Stimulated activated CD8-positive, alpha-beta memory T cell treated with anti-CD3 and anti-CD28 coated beads, Interleukin-4, amount 100 ng/mL, for 48 hours (primary cell): ENCODE data around the gene GREM2.

Experiments
- DNase-seq: peaks from one replicate; pipeline ENCODE4 v3.0.0-alpha.2; 2020

Gene GREM2

GRCh38 chr1:240496356-240496755, 115.6 kb downstream of the GREM2 start:
- no peak for DNase-seq

- DNase-seq: no peak
Observed at GRCh38 chr1:240495601-240496000, 116.4 kb downstream of the GREM2 start.

- no peak for DNase-seq
Observed at GRCh38 chr1:240492832-240493440, 119.0 kb downstream of the GREM2 start.

DNA sequence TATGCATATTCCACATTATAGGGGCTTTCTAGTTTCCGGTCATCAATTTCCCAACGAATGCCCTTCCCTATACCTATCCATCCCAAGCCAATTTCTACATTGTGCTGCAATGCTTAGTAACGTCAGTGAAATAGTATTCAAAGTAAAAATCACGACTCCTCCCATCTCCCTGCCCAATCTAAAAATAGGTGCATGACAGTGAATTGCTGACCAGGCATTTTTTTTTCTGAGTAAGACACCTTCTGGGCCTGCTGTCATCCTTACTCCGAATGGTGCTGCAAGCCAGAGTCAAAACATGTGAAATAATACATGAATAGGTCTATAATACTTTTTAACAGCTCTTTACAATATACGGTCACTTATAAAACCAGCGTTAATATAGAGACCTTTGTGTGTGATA, 120.2 kb downstream of the GREM2 start:
- DNase-seq: no peak

DNA sequence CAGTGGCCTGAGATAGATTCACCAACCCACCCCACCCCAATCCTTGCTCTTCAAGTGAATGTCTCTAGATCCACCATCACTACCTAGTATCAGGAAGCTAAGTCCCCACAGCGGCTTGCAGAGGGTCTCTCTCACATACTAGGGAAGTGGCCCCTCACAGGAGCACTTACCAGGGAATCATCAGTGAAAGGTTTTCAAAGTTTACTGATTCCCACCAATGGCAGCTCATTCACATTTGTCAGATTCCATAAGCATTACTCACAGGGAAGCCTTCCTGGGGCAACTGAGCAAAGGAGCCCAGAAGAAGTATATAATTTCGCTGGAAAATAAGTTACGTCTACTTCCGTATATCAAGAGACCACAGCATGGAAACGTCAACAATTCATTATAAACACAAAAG, 120.8 kb downstream of the GREM2 start:
- no peak for DNase-seq

- DNase-seq: no peak
Observed at GRCh38 chr1:240487493-240487892, 124.5 kb downstream of the GREM2 start.

- DNase-seq: no peak
Observed at GRCh38 chr1:240486611-240487010, 125.3 kb downstream of the GREM2 start.

GRCh38 chr1:240484804-240485443, 127.0 kb downstream of the GREM2 start:
- DNase-seq: no peak

DNA sequence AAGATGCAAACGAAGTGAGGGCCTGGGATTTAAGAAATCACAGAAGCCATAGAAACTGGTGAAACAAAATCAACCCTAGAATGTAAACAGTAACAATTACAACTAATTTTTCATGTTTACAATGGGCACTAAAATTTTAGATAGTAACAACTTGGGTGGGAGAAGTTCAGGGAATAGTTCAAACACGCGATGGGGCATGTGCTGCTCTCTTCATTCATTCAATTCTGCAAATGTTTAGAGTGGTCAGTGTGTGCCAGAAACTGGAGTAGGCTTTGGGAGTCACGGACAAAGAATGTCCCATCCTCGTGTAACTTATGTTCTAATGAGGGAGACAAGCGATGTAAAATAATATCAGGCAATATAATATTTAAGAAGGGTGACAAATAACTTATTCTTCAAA, 133.4 kb downstream of the GREM2 start:
- no peak for DNase-seq

- DNase-seq: no peak
Observed at GRCh38 chr1:240475832-240476231, 136.1 kb downstream of the GREM2 start.

DNA sequence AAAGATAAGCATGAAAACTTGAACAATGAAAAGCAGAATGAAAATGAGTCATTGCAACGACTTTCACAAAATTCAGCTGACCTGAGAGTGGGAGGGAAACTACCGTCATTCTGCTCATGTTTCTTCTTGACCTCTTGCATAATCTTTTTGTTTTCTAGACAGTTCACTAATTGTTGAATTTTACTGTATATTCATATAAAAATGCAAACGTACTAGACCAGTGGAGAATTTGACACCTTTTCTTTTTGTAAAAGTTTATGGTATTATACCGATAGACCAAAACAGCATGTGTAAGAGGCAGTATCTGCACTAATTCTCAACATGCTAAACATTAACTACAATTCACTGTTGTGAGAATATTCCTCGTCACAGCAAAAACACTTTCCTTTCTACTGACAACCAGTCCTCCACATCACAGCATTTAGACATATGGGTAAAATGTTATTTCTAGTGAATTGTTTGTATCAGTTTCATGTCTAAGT, 137.8 kb downstream of the GREM2 start:
- DNase-seq: no peak

- DNase-seq: no peak
Observed at GRCh38 chr1:240468656-240469055, 143.3 kb downstream of the GREM2 start.

- DNase-seq: no peak
Observed at GRCh38 chr1:240467895-240468294, 144.1 kb downstream of the GREM2 start.

DNA sequence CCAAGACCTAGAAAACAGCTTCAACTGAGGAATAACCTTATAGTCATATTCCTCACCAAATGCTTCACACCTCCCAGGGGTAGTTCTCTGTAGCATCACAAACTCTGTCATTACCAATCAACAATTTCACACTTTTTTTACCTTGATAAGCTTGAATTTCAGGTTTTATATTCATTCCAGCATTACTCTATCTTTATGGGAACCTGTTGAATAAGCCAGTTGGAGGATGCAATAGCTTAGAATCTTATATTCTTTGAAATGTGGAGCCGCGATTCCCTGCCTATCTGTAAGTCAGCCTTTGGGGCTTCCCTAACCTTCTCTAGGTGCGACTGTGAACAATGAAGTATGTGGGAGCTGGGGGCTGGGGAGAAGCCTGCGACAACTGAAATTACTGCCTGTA, 145.4 kb downstream of the GREM2 start:
- DNase-seq: no peak

DNA sequence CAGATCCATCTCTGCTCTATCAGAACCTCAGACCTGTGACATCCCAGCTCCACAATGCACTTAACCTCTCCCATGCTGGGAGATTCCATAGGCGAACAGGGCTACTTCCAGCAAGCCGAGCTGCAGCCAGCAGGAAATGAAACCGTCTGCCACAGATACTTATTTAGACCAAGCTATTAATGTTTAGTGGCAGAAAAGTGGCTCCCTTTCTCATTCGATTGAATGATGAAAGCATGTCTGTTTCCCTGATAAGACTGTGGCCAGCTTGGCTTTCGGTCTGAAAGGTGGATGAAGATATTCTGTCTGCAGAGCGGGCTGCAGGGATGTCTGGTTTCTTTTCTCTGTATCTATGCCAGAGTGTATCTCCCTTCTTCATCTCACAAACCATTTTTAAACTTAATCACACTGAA, 146.4 kb downstream of the GREM2 start:
- DNase-seq: no peak

GRCh38 chr1:240464099-240464498, 147.9 kb downstream of the GREM2 start:
- DNase-seq: no peak

DNA sequence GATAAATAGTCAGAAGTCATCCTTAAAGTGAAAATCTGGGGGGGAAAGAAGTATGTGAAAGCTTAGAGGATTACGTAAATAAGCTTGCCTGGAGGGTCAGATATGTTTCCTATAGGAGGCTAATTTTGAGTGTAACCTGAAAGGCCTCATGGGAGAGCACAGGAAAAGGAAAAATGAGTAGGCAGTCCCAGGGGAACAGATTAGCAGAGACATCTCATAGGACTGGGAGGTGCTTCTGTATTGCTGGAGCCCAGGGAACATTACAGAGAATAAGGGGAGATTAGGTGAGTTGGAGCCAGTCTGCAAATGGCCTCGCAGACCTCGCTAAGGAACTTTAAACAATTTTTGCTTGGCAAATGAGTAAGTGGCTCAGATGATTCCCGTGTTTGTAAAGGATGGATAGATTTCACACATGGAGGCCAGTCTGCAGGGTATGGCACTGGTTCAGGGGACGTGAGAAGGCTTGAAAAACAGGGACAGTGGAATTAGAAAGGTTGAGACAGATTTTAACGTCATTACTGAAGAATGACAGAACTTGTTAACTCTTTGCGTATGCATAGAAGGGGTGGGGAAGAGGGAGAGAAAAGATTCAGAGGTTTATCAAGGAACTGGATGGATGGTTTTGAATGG, 149.1 kb downstream of the GREM2 start:
- no peak for DNase-seq

DNA sequence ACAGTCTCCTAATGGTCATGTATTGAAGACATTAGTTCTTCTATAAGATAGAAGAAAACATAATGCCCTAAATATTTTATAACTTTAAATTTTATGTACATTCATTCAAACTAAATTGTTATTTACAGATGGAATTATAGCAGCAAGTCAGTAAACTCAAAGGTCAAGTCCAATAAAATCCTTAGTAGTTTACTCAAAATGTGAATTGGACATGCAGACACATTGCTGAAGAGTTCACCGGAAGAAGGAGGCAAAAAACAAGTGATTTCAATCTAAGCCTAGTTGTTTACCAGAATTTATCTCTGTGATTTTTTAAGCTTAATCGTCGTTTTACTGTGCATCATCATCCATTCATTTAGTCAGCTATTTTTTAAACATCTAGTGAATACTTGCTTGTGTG, 149.7 kb downstream of the GREM2 start:
- no peak for DNase-seq

DNA sequence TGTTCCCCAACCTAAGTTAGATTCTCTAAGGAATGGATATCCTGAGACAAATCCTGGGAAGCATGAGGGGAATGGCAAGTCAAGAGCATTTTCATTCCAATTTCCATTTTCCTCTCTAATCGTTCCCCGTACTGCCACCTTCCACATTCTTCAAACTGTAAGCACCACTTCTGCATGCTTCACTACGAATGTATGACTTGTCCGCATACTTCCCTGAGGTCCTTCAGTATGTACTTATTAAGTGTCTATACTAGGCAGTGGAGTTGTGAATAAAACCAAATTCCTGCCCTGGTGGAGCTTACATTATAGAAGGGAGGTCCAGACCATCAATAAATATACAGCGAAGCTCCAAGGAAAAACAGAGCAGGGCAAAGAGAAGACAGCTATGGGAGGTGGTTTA, 154.8 kb downstream of the GREM2 start:
- no peak for DNase-seq

DNA sequence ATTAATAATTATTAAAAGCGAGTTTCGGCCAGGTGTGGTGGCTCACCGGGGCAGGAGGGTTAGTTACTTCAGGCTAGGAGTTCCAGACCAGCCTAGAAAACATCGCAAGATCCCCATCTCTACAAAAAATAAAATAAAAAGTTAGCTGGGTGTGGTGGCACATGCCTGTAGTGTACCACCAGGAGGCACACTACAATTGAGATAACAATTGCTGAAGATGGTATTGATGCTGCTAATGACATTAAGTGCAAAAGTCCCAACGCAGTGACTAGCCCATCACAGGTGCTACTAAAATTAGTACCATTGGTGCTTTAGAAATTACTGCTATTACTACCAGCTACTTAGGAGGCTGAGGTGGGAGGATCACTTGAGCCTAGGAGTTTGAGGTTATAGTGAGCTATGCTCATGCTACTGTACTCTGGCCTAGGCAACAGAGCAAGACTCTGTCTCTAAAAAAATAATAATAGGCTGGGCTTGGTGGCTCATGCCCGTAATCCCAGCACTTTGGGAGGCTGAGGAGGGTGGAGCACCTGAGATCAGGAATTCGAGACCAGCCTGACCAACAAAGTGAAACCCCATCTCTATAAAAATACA, 156.6 kb downstream of the GREM2 start:
- DNase-seq: no peak

- DNase-seq: no peak
Observed at GRCh38 chr1:240445369-240445768, 166.6 kb downstream of the GREM2 start.

GRCh38 chr1:240441669-240442068, 170.3 kb downstream of the GREM2 start:
- DNase-seq: no peak
